ENCODE data around the gene ANK3.

DNA sequence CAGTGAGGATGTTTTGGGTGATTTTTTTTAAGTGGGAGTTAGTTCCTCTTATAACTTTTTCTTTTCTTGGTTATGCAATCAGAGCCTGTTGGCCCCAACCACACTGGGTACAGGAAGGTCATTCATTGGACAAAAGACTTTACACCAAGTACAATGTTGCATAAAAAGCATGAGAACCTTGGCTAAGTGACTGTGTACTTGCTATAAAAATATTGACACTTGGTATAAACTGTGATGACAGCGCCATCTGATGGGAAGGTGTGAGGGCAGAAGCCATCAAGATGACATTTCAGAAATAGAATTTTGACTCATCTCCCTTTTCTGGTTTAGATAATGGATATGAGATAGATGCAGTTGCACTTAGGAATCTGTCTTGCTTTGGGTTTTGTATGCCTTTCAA is 357.0 kb downstream of the ANK3 start:
- TF ChIP-seq, protein P1, sequence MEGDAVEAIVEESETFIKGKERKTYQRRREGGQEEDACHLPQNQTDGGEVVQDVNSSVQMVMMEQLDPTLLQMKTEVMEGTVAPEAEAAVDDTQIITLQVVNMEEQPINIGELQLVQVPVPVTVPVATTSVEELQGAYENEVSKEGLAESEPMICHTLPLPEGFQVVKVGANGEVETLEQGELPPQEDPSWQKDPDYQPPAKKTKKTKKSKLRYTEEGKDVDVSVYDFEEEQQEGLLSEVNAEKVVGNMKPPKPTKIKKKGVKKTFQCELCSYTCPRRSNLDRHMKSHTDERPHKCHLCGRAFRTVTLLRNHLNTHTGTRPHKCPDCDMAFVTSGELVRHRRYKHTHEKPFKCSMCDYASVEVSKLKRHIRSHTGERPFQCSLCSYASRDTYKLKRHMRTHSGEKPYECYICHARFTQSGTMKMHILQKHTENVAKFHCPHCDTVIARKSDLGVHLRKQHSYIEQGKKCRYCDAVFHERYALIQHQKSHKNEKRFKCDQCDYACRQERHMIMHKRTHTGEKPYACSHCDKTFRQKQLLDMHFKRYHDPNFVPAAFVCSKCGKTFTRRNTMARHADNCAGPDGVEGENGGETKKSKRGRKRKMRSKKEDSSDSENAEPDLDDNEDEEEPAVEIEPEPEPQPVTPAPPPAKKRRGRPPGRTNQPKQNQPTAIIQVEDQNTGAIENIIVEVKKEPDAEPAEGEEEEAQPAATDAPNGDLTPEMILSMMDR (optimal IDR thresholded peaks at IDR 0.05 in 1 of 3, IDR thresholded peaks at IDR 0.05 in 1 of 3, conservative IDR thresholded peaks at IDR 0.05 in 1 of 3; ENCODE audit: extremely low read depth in 1 of 3, insufficient read depth in 2 of 3, low read length in 3 of 3) = peak; percentile 54 to 77 (median 70)
- no peak for TF ChIP-seq EZH2 (IDR thresholded peaks at IDR 0.05; ENCODE audit: low read length)

All from keratinocyte (primary cell).